Mesothelial cell of epicardium (in vitro differentiated cells): ENCODE measurements around the gene FNDC3B. TPM values are rescaled to one million over a fixed set of nuclear protein-coding genes. Genes with fewer than 3 reads are reported as not detected.
A peak's percentile ranks its signal among the peaks of the same experiment; 100 is the strongest.

ENCODE experiments used
- DNase-seq, 2 experiments: peaks; one replicate each; pipeline ENCODE4 v3.0.0; 2021; ENCODE audit warnings: low spot score in 2 of 2; ENCODE audit not compliant: unreplicated experiment in 2 of 2
- H3K27ac Mint-ChIP-seq: 2 replicates; pipeline ENCODE4 v1.8.0; 2021; ENCODE audit warnings: mixed read lengths
- H3K27me3 Mint-ChIP-seq: 2 replicates; pipeline ENCODE4 v1.8.0; 2021; ENCODE audit warnings: low read depth, mixed read lengths
- H3K36me3 Mint-ChIP-seq: 2 replicates; pipeline ENCODE4 v1.8.0; 2021; ENCODE audit warnings: mixed read lengths
- H3K4me1 Mint-ChIP-seq: 2 replicates; pipeline ENCODE4 v1.8.0; 2021; ENCODE audit warnings: mixed read lengths
- H3K4me3 Mint-ChIP-seq: 2 replicates; pipeline ENCODE4 v1.8.0; 2021; ENCODE audit warnings: mild to moderate bottlenecking, moderate library complexity, mixed read lengths
- H3K9me3 Mint-ChIP-seq: 2 replicates; pipeline ENCODE4 v1.8.0; 2021; ENCODE audit warnings: mixed read lengths
- CTCF ChIP-seq: fragments of 200-600 bp; sonication (generic); IDR thresholded peaks from one replicate; pipeline ENCODE4 v1.5.0; 2021; ENCODE audit warnings: antibody characterized with exemption; ENCODE audit not compliant: unreplicated experiment
- total RNA-seq: library from RNA; stranded (reverse); gene quantifications from 3 replicates; pipeline ENCODE4 v1.2.1, GENCODE V29; 2021

Gene FNDC3B
- total RNA-seq, 1 donor from 2014 or later = 131 TPM

- Mint-ChIP-seq H3K27ac (peak overlapping the region; percentile 39), H3K4me3 (no peak overlapping the region), H3K4me1 (peaks cover 25% of the 10 kb centered on the region), H3K36me3 (peaks cover 51% of the 10 kb centered on the region), H3K27me3 (no peaks in the 10 kb centered on the region), H3K9me3 (no peaks in the 10 kb centered on the region)
- no peak for TF ChIP-seq CTCF
- DNase-seq = no peak
Measured at GRCh38 chr3:172315401-172316091, 276.2 kb downstream of the FNDC3B start.

DNA sequence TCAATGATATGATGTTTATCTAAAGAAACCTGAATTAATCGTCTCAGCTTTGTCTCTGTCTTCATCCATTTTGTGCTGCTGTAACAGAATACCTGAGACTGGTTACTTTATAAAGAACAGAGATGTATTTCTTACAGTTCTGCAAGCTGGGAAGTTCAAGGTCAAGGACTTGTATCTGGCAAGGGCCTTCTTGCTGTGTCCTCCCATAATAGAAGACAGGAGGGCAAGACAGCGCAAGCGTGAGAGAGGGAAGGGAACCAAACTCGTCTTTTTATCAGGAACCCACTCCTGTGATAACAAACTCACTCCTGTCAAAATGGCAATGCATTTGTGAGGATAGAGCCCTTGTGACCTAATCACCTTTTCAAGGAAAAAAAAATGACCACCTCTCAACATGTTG, 277.4 kb downstream of the FNDC3B start:
- peaks cover 25% of the 10 kb centered on the region for H3K4me1 Mint-ChIP-seq
- no peaks in the 10 kb centered on the region for H3K9me3 Mint-ChIP-seq
- H3K4me3 Mint-ChIP-seq = no peak overlapping the region
- DNase-seq = no peak
- no peak overlapping the region for H3K27ac Mint-ChIP-seq
- H3K36me3 Mint-ChIP-seq = peaks cover 44% of the 10 kb centered on the region
- no peak for TF ChIP-seq CTCF
- no peaks in the 10 kb centered on the region for H3K27me3 Mint-ChIP-seq

DNA sequence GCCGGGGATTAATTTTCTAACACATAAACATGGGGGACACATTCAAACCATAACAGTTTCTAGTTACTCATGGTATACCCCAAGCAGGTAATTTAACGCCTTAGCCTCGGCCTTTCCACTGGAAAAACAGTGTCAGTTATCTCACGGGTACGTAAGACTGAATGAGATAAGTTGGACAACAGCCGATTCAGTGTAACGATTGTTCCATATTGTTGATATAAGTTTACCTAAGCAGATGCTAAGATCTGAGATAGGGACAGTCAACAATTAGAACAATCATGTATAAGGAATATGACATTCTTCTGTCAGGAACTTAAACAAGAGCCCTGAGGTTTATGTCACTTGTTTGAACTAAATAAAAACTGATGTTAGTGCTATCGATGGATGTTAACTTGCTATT, 278.1 kb downstream of the FNDC3B start:
- TF ChIP-seq CTCF = no peak
- H3K4me3 Mint-ChIP-seq = no peak overlapping the region
- peak overlapping the region; percentile 37 for H3K27ac Mint-ChIP-seq
- H3K27me3 Mint-ChIP-seq = no peaks in the 10 kb centered on the region
- no peaks in the 10 kb centered on the region for H3K9me3 Mint-ChIP-seq
- H3K4me1 Mint-ChIP-seq = peaks cover 25% of the 10 kb centered on the region
- peaks cover 38% of the 10 kb centered on the region for H3K36me3 Mint-ChIP-seq
- no peak for DNase-seq

GRCh38 chr3:172317984-172318383, 278.6 kb downstream of the FNDC3B start:
- H3K36me3 Mint-ChIP-seq = peaks cover 34% of the 10 kb centered on the region

DNA sequence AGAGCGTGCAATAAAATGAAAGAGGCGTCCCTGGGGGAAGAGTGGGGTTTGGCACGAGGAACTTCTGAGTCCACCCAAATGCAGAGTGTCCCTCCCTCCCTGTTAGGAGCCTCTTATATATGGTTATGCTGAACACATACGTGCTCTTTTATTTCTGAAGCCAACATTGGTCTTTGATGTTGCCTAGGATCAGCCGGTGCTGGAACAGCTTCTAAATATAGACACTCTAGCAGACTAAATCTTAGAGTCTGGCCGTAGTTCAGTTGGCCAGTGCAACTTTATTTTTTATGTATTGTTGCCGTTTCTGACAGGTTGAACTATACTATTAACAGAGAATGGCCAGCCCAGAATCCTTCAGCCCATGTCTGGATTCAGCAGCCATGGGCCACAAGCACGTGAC, 280.2 kb downstream of the FNDC3B start:
- DNase-seq = no peak
- TF ChIP-seq CTCF = no peak
- peaks cover 37% of the 10 kb centered on the region for H3K36me3 Mint-ChIP-seq
- peaks cover 17% of the 10 kb centered on the region for H3K4me1 Mint-ChIP-seq
- H3K4me3 Mint-ChIP-seq = no peak overlapping the region
- H3K27ac Mint-ChIP-seq = peak overlapping the region; percentile 40
- H3K9me3 Mint-ChIP-seq = no peaks in the 10 kb centered on the region
- no peaks in the 10 kb centered on the region for H3K27me3 Mint-ChIP-seq

More at GRCh38 chr3:172317984-172318383, 278.6 kb downstream of the FNDC3B start:
- Mint-ChIP-seq H3K4me3 (no peak overlapping the region), H3K27ac (peak overlapping the region; percentile 37), H3K9me3 (no peaks in the 10 kb centered on the region), H3K27me3 (no peaks in the 10 kb centered on the region), H3K4me1 (peaks cover 25% of the 10 kb centered on the region)
- TF ChIP-seq CTCF = no peak
- DNase-seq = no peak
